ENCODE data around the gene SCARF1.

The SCARF1 gene

GRCh38 chr17:1598399-1599095, 47.0 kb downstream of the SCARF1 start:
- DNase-seq (ENCODE audit: low read depth), result no peak

- DNase-seq (ENCODE audit: low read depth), result no peak
Measured at GRCh38 chr17:1597861-1598342, 47.6 kb downstream of the SCARF1 start.

- DNase-seq (ENCODE audit: low read depth), result no peak
Measured at GRCh38 chr17:1593630-1593931, 52.0 kb downstream of the SCARF1 start.

- DNase-seq (ENCODE audit: low read depth), result no peak
Measured at GRCh38 chr17:1592751-1593629, 52.5 kb downstream of the SCARF1 start.

- no peak for DNase-seq (ENCODE audit: low read depth)
Measured at GRCh38 chr17:1591474-1592090, 54.0 kb downstream of the SCARF1 start.

GRCh38 chr17:1590747-1591473, 54.6 kb downstream of the SCARF1 start:
- no peak for DNase-seq (ENCODE audit: low read depth)

GRCh38 chr17:1590029-1590746, 55.3 kb downstream of the SCARF1 start:
- no peak for DNase-seq (ENCODE audit: low read depth)

GRCh38 chr17:1588821-1589585, 56.5 kb downstream of the SCARF1 start:
- DNase-seq (ENCODE audit: low read depth), result no peak

GRCh38 chr17:1584167-1584566, 61.4 kb downstream of the SCARF1 start:
- DNase-seq (ENCODE audit: low read depth), result no peak

Measured in stimulated activated CD8-positive, alpha-beta memory T cell treated with anti-CD3 and anti-CD28 coated beads, Interleukin-15, amount 100 ng/mL, for 24 hours (primary cell).